Stomach (tissue), 4 donors: Measurements from ENCODE around the gene GPR158.

ENCODE experiments used
- CTCF ChIP-seq, 7 experiments: fragments of 450-650 bp in 4 of 7; fragments of 200-600 bp in 3 of 7; sonication (generic) in 3 of 7; IDR thresholded peaks; one replicate each; pipeline ENCODE4 v1.5.1; 2016 to 2019; ENCODE audit warnings: antibody characterized with exemption in 7 of 7, control low read depth in 2 of 7, mild to moderate bottlenecking in 1 of 7
- EP300 ChIP-seq: sonication (generic); formaldehyde crosslinking; IDR thresholded peaks from one replicate; pipeline ENCODE4 v1.6.1; 2017; ENCODE audit warnings: antibody characterized with exemption

GRCh38 chr10:25327273-25327672 is 152.5 kb downstream of the GPR158 start:
- TF ChIP-seq CTCF (IDR thresholded peaks at IDR 0.05): no peak
- no peak for TF ChIP-seq EP300
